ENCODE measurements around the gene GIN1. TPM values are rescaled to one million over a fixed set of nuclear protein-coding genes. Genes with fewer than 3 reads are reported as not detected.

The GIN1 gene
- total RNA-seq, 1 donor = 5.1 TPM

- Histone ChIP-seq H3K4me2 (ENCODE audit: insufficient read depth, low read length) (no peak overlapping the region), H3K27ac (ENCODE audit: low read depth, low read length) (no peak overlapping the region), H4K20me1 (ENCODE audit: insufficient read depth, low read length) (no peaks in the 10 kb centered on the region), H3K4me3 (ENCODE audit: insufficient read depth, low read length) (no peak overlapping the region), H2AFZ (ENCODE audit: low read length) (no peak overlapping the region), H3K36me3 (ENCODE audit: insufficient read depth, low read length) (no peaks in the 10 kb centered on the region), H3K27me3 (ENCODE audit: insufficient read depth, low read length) (no peaks in the 10 kb centered on the region), H3K79me2 (ENCODE audit: insufficient read depth, low read length) (peaks cover 39% of the 10 kb centered on the region), H3K4me1 (ENCODE audit: insufficient read depth, low read length) (peaks cover 4% of the 10 kb centered on the region), H3K9me3 (ENCODE audit: low read depth, low read length) (no peaks in the 10 kb centered on the region)
- TF ChIP-seq, protein P1, sequence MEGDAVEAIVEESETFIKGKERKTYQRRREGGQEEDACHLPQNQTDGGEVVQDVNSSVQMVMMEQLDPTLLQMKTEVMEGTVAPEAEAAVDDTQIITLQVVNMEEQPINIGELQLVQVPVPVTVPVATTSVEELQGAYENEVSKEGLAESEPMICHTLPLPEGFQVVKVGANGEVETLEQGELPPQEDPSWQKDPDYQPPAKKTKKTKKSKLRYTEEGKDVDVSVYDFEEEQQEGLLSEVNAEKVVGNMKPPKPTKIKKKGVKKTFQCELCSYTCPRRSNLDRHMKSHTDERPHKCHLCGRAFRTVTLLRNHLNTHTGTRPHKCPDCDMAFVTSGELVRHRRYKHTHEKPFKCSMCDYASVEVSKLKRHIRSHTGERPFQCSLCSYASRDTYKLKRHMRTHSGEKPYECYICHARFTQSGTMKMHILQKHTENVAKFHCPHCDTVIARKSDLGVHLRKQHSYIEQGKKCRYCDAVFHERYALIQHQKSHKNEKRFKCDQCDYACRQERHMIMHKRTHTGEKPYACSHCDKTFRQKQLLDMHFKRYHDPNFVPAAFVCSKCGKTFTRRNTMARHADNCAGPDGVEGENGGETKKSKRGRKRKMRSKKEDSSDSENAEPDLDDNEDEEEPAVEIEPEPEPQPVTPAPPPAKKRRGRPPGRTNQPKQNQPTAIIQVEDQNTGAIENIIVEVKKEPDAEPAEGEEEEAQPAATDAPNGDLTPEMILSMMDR (IDR thresholded peaks at IDR 0.05; ENCODE audit: extremely low read depth, low read depth, low read length) = no peak
- no peak for DNase-seq (ENCODE audit: insufficient read length, low spot score, missing footprints)
These were observed 8.3 kb upstream of the GIN1 start for GRCh38 chr5:103128202-103128601.

- Histone ChIP-seq H3K4me1 (ENCODE audit: insufficient read depth, low read length) (no peaks in the 10 kb centered on the region), H3K79me2 (ENCODE audit: insufficient read depth, low read length) (peaks cover 48% of the 10 kb centered on the region), H3K27ac (ENCODE audit: low read depth, low read length) (no peak overlapping the region), H3K4me2 (ENCODE audit: insufficient read depth, low read length) (no peak overlapping the region), H3K27me3 (ENCODE audit: insufficient read depth, low read length) (no peaks in the 10 kb centered on the region), H3K36me3 (ENCODE audit: insufficient read depth, low read length) (no peaks in the 10 kb centered on the region), H3K4me3 (ENCODE audit: insufficient read depth, low read length) (no peak overlapping the region), H3K9me3 (ENCODE audit: low read depth, low read length) (no peaks in the 10 kb centered on the region), H2AFZ (ENCODE audit: low read length) (no peak overlapping the region), H4K20me1 (ENCODE audit: insufficient read depth, low read length) (no peaks in the 10 kb centered on the region)
- TF ChIP-seq, protein P1 (IDR thresholded peaks at IDR 0.05; ENCODE audit: extremely low read depth, low read depth, low read length) = no peak
- no peak for DNase-seq (ENCODE audit: insufficient read length, low spot score, missing footprints)
These were observed 7.4 kb upstream of the GIN1 start for GRCh38 chr5:103127292-103127817.

DNA sequence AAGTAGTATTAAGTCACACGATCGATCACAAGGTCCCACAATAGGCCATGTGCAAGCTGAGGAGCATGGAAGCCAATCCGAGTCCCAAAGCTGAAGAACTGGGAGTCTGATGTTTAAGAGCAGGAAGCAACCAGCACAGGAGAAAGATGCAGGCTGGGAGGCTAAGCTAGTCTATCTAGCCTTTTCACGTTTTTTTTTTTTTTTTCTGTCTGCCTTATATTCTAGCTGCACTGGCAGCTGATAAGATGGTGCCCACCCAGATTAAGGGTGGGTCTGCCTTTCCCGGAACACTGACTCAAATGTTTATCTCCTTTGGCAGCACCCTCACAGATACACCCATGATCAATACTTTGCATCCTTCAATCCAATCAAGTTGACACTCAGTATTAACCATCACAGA is 6.6 kb upstream of the GIN1 start:
- no peak overlapping the region for H3K4me3 ChIP-seq (ENCODE audit: insufficient read depth, low read length)
- peaks cover 4% of the 10 kb centered on the region for H3K4me1 ChIP-seq (ENCODE audit: insufficient read depth, low read length)
- DNase-seq (ENCODE audit: insufficient read length, low spot score, missing footprints) = no peak
- TF ChIP-seq, protein P1 (IDR thresholded peaks at IDR 0.05; ENCODE audit: extremely low read depth, low read depth, low read length) = no peak
- no peaks in the 10 kb centered on the region for H3K27me3 ChIP-seq (ENCODE audit: insufficient read depth, low read length)
- peaks cover 56% of the 10 kb centered on the region for H3K79me2 ChIP-seq (ENCODE audit: insufficient read depth, low read length)
- H4K20me1 ChIP-seq (ENCODE audit: insufficient read depth, low read length) = no peaks in the 10 kb centered on the region
- no peak overlapping the region for H3K27ac ChIP-seq (ENCODE audit: low read depth, low read length)
- H3K9me3 ChIP-seq (ENCODE audit: low read depth, low read length) = no peaks in the 10 kb centered on the region
- H3K36me3 ChIP-seq (ENCODE audit: insufficient read depth, low read length) = no peaks in the 10 kb centered on the region
- no peak overlapping the region for H3K4me2 ChIP-seq (ENCODE audit: insufficient read depth, low read length)
- H2AFZ ChIP-seq (ENCODE audit: low read length) = no peak overlapping the region

GRCh38 chr5:103122242-103122641 is 2.3 kb upstream of the GIN1 start:
- H3K36me3 ChIP-seq (ENCODE audit: insufficient read depth, low read length) = no peaks in the 10 kb centered on the region
- no peak overlapping the region for H3K27ac ChIP-seq (ENCODE audit: low read depth, low read length)
- TF ChIP-seq, protein P1 (IDR thresholded peaks at IDR 0.05; ENCODE audit: extremely low read depth, low read depth, low read length) = no peak
- H3K27me3 ChIP-seq (ENCODE audit: insufficient read depth, low read length) = no peaks in the 10 kb centered on the region
- H3K79me2 ChIP-seq (ENCODE audit: insufficient read depth, low read length) = peaks cover 77% of the 10 kb centered on the region
- peaks cover 7% of the 10 kb centered on the region for H3K4me1 ChIP-seq (ENCODE audit: insufficient read depth, low read length)
- no peaks in the 10 kb centered on the region for H3K9me3 ChIP-seq (ENCODE audit: low read depth, low read length)
- H3K4me2 ChIP-seq (ENCODE audit: insufficient read depth, low read length) = peak overlapping the region; percentile 88
- H3K4me3 ChIP-seq (ENCODE audit: insufficient read depth, low read length) = no peak overlapping the region
- DNase-seq (ENCODE audit: insufficient read length, low spot score, missing footprints) = no peak
- H4K20me1 ChIP-seq (ENCODE audit: insufficient read depth, low read length) = no peaks in the 10 kb centered on the region
- no peak overlapping the region for H2AFZ ChIP-seq (ENCODE audit: low read length)

Data from osteoblast (primary cell).